Peyer's patch (tissue), 4 donors: ENCODE measurements around the gene TNK2.

Experiments used
- CTCF ChIP-seq, 6 experiments: fragments of 450-650 bp in 4 of 6; fragments of 200-600 bp in 2 of 6; sonication (generic) in 1 of 6; IDR thresholded peaks; one replicate each; pipeline ENCODE4 v1.5.1; 2017 to 2019; ENCODE audit warnings: antibody characterized with exemption in 6 of 6, mild to moderate bottlenecking in 3 of 6, moderate library complexity in 1 of 6
- POLR2A ChIP-seq, 2 donors: fragments of 450-650 bp; IDR thresholded peaks; one replicate each; pipeline ENCODE4 v1.5.1; 2017; ENCODE audit warnings: antibody characterized with exemption in 2 of 2, mild to moderate bottlenecking in 2 of 2, moderate library complexity in 2 of 2

DNA sequence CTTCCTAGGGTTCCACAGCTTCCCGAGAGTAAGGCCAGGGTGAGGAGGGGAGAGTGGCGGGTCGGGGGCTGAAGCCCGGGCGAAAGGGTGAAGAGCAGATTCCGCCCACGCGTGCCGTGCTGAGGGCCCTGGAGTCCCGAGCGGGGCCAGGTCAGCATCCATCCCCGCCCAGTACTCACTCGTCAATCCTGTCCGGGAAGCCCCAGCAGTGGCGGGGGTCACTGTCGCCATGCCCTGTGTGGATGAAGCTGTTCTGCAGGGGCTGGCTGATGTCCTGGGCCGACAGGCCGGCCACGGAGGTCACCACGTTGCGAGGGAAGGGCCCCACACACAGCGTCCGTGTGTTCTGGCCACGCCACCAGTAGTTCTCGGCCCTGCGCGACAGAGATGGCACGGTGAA, 36.3 kb downstream of the TNK2 start:
- TF ChIP-seq POLR2A (IDR thresholded peaks at IDR 0.05) (no peak), CTCF (IDR thresholded peaks at IDR 0.05) (no peak)
